Omental fat pad (tissue), 4 donors: ENCODE data around the gene CFAP45. TPM values are rescaled to one million over a fixed set of nuclear protein-coding genes. Genes with fewer than 3 reads are reported as not detected.

Experiments
- ATAC-seq: fragments of 150-250 bp; one replicate; pipeline ENCODE4 v1.9.1; 2016; ENCODE audit warnings: mild to moderate bottlenecking, moderate library complexity; ENCODE audit not compliant: low FRiP score
- DNase-seq: peaks from one replicate; pipeline ENCODE4 v3.0.0-alpha.2; 2019; ENCODE audit warnings: low spot score
- CTCF ChIP-seq, 3 donors: fragments of 450-650 bp; IDR thresholded peaks; one replicate each; pipeline ENCODE4 v1.5.1; 2016 to 2017; ENCODE audit warnings: antibody characterized with exemption in 3 of 3, mild to moderate bottlenecking in 3 of 3, moderate library complexity in 2 of 3
- total RNA-seq, 4 donors: library from RNA; depleted of rRNA; stranded (reverse); fragments of >200 nt; gene quantifications; one replicate each; pipeline ENCODE4 v1.1.0, GENCODE V29; 2016

The CFAP45 gene
- total RNA-seq, 4 donors from 2014 or later: 0.84 to 5.3 (median 0.95) TPM; not detected in 1

GRCh38 chr1:159930634-159931033 lies 30.7 kb upstream of the CFAP45 start:
- no peak for ATAC-seq
- no peak for TF ChIP-seq CTCF (IDR thresholded peaks at IDR 0.05)
- DNase-seq: no peak

GRCh38 chr1:159930216-159930615 lies 30.3 kb upstream of the CFAP45 start:
- DNase-seq: no peak
- no peak for ATAC-seq
- TF ChIP-seq CTCF (IDR thresholded peaks at IDR 0.05): no peak

GRCh38 chr1:159929155-159930051 lies 29.4 kb upstream of the CFAP45 start:
- DNase-seq (no peak), ATAC-seq (no peak)
- no peak for TF ChIP-seq CTCF (IDR thresholded peaks at IDR 0.05)

- ATAC-seq: no peak
- no peak for DNase-seq
- no peak for TF ChIP-seq CTCF (IDR thresholded peaks at IDR 0.05)
Observed at GRCh38 chr1:159928491-159929050, 28.6 kb upstream of the CFAP45 start.

GRCh38 chr1:159927849-159928431 lies 28.0 kb upstream of the CFAP45 start:
- ATAC-seq (no peak), DNase-seq (no peak)
- no peak for TF ChIP-seq CTCF (IDR thresholded peaks at IDR 0.05)

GRCh38 chr1:159927211-159927848 lies 27.4 kb upstream of the CFAP45 start:
- ATAC-seq (no peak), DNase-seq (no peak)
- TF ChIP-seq CTCF (IDR thresholded peaks at IDR 0.05): no peak
